Measurements from ENCODE around the gene HBS1L.

- TF ChIP-seq CTCF (IDR thresholded peaks at IDR 0.05; ENCODE audit: insufficient read depth, low read length, poor library complexity, severe bottlenecking), result no peak
- TF ChIP-seq EZH2phosphoT487 (conservative IDR thresholded peaks at IDR 0.05; ENCODE audit: low read length), result no peak
Measured at GRCh38 chr6:134936476-134936875, 118.1 kb downstream of the HBS1L start.

Measured in SU-DHL-6 (cell line).